ENCODE results near the gene MMP24.

GRCh38 chr20:35302421-35303335 is 76.2 kb downstream of the MMP24 start:
- TF ChIP-seq CTCF (IDR thresholded peaks at IDR 0.05 in 8 of 11, conservative IDR thresholded peaks at IDR 0.05 in 3 of 11), result no peak
- no peak for TF ChIP-seq POLR2AphosphoS5 (IDR thresholded peaks at IDR 0.05)
- TF ChIP-seq POLR2A (IDR thresholded peaks at IDR 0.05), result no peak

Data from spleen (tissue), 7 donors.